ENCODE results near the gene NEK9. TPM values are rescaled to one million over a fixed set of nuclear protein-coding genes. Genes with fewer than 3 reads are reported as not detected.

Gene NEK9
- total RNA-seq, 2 donors from 2014 or later, result 49.5 to 57.3 TPM

DNA sequence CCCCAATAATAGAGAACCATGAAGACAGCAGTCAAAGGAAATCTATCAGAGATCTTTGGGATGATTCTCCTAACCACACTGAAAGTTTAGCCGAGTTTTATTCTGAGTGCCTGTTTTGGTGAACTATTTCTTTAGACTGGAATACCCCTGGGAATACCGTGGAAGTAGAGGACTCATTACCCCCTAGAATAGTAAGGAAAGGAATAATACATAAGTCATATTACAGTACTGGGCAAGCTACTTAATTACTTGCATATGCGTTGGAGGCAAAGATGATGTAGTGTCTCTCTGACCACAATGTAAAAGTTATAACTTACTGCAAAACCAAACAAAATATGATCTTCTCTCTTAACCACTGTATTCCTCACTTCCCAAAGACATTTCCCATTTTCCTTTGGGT is 32.0 kb downstream of the NEK9 start:
- no peak overlapping the region for H3K9ac ChIP-seq (ENCODE audit: low read depth in 2 of 2, low read length in 2 of 2)
- no peak for DNase-seq
- H3K4me1 ChIP-seq, result no peaks in the 10 kb centered on the region
- H3K9me3 ChIP-seq, result no peaks in the 10 kb centered on the region
- no peaks in the 10 kb centered on the region for H3K27me3 ChIP-seq
- intact Hi-C loops (cut with DNase I), result no loop called here
- H3K4me3 ChIP-seq, result no peak overlapping the region
- H3K27ac ChIP-seq, result no peak overlapping the region
- TF ChIP-seq, protein P1, sequence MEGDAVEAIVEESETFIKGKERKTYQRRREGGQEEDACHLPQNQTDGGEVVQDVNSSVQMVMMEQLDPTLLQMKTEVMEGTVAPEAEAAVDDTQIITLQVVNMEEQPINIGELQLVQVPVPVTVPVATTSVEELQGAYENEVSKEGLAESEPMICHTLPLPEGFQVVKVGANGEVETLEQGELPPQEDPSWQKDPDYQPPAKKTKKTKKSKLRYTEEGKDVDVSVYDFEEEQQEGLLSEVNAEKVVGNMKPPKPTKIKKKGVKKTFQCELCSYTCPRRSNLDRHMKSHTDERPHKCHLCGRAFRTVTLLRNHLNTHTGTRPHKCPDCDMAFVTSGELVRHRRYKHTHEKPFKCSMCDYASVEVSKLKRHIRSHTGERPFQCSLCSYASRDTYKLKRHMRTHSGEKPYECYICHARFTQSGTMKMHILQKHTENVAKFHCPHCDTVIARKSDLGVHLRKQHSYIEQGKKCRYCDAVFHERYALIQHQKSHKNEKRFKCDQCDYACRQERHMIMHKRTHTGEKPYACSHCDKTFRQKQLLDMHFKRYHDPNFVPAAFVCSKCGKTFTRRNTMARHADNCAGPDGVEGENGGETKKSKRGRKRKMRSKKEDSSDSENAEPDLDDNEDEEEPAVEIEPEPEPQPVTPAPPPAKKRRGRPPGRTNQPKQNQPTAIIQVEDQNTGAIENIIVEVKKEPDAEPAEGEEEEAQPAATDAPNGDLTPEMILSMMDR (IDR thresholded peaks at IDR 0.05), result no peak
- peaks cover 9% of the 10 kb centered on the region for H3K36me3 ChIP-seq

DNA sequence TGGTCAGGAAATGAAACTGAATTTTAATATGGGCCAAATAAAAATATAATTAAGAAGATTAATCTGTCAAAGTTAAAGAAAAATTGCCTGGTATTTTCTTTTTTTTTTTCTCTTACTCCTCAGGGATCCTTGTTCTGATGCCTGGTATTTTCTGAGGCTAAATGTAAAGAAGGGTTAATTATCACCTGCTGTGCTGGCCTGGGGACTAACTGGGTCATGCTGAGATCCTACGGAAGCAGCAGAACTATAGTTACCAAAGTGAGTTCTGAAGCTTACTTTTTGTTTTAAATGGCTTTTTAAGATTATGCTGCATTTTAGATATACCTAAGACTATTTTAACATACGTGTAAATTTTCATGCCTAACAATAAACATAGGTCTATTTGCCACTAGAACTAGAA is 34.1 kb downstream of the NEK9 start:
- H3K27me3 ChIP-seq, result no peaks in the 10 kb centered on the region
- peaks cover 13% of the 10 kb centered on the region for H3K36me3 ChIP-seq
- no peak overlapping the region for H3K27ac ChIP-seq
- no peak for DNase-seq
- no peak overlapping the region for H3K4me3 ChIP-seq
- H3K9me3 ChIP-seq, result no peaks in the 10 kb centered on the region
- TF ChIP-seq, protein P1 (IDR thresholded peaks at IDR 0.05), result no peak
- no peaks in the 10 kb centered on the region for H3K4me1 ChIP-seq
- no peak overlapping the region for H3K9ac ChIP-seq (ENCODE audit: low read depth in 2 of 2, low read length in 2 of 2)
- intact Hi-C loops (cut with DNase I), result no loop called here

DNA sequence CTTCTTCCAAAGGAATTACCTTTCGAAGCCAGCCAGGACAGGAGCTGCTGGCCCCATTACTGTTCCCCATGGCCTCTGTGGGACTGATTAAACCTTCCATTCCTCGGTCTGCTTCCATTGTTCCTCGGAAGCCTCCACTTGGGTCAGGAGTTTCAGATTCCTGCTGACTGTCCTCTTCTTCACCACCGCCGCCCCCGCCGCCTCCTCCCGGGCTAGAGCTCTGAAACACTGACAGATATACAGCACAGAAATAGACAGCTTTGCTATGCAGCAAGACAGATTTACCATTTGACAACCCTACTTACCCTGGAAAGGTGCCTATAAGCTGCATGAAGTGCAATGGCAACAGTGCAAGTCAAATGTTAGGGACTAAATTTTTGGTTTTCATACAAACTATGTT is 35.6 kb downstream of the NEK9 start:
- no peak for DNase-seq
- intact Hi-C loops (cut with DNase I), result no loop called here
- Histone ChIP-seq H3K9ac (ENCODE audit: low read depth in 2 of 2, low read length in 2 of 2) (no peak overlapping the region), H3K4me3 (no peak overlapping the region), H3K4me1 (no peaks in the 10 kb centered on the region), H3K27ac (no peak overlapping the region), H3K36me3 (peaks cover 20% of the 10 kb centered on the region), H3K27me3 (no peaks in the 10 kb centered on the region), H3K9me3 (no peaks in the 10 kb centered on the region)
- TF ChIP-seq, protein P1 (IDR thresholded peaks at IDR 0.05), result no peak

DNA sequence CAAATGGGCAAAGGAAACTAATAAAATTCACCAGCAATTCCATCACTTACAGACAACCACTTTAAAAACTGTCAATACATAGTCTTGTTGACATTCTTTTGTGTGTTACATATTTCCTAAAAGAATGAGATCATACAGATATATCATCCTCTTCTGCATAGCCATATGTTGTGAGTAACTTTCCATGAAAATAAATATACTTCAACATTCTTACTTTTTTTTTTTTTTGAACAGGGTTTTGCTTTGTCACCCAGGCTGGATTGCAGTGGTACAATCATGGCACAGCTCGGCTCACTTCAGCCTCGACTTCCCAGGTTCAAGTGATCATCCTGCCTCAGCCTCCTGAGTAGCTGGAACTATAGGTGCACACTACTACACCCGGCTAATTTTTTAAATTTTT is 36.5 kb downstream of the NEK9 start:
- H3K27me3 ChIP-seq, result no peaks in the 10 kb centered on the region
- no peak for DNase-seq
- H3K27ac ChIP-seq, result no peak overlapping the region
- intact Hi-C loops (cut with DNase I), result no loop called here
- H3K36me3 ChIP-seq, result peaks cover 20% of the 10 kb centered on the region
- no peaks in the 10 kb centered on the region for H3K4me1 ChIP-seq
- H3K9me3 ChIP-seq, result no peaks in the 10 kb centered on the region
- no peak overlapping the region for H3K9ac ChIP-seq (ENCODE audit: low read depth in 2 of 2, low read length in 2 of 2)
- TF ChIP-seq, protein P1 (IDR thresholded peaks at IDR 0.05), result no peak
- H3K4me3 ChIP-seq, result no peak overlapping the region

- Histone ChIP-seq H3K9ac (ENCODE audit: low read depth in 2 of 2, low read length in 2 of 2) (no peak overlapping the region), H3K4me1 (no peaks in the 10 kb centered on the region), H3K9me3 (no peaks in the 10 kb centered on the region), H3K27ac (no peak overlapping the region), H3K4me3 (no peak overlapping the region), H3K27me3 (no peaks in the 10 kb centered on the region), H3K36me3 (peaks cover 25% of the 10 kb centered on the region)
- intact Hi-C loops (cut with DNase I), result loop anchor here (2.0 to 5.0 kb wide), 2 partner anchors 142 to 226 kb away; no protein-coding TSS in a partner anchor
- TF ChIP-seq, protein P1 (IDR thresholded peaks at IDR 0.05), result peak; percentile 61
- peak; percentile 72 for DNase-seq
These were observed 38.1 kb downstream of the NEK9 start for GRCh38 chr14:75088566-75089373.
